GM12873 (cell line): ENCODE data around the gene PPFIA3.

Source experiments
- TF ChIP-seq, protein P1 (sequence below): IDR thresholded peaks from 2 replicates; pipeline ENCODE4 v1.5.1; 2012; ENCODE audit warnings: low read depth, mild to moderate bottlenecking, moderate library complexity, low read length, control low read depth; ENCODE audit not compliant: insufficient read depth; ENCODE audit errors: missing control alignments

Gene PPFIA3

DNA sequence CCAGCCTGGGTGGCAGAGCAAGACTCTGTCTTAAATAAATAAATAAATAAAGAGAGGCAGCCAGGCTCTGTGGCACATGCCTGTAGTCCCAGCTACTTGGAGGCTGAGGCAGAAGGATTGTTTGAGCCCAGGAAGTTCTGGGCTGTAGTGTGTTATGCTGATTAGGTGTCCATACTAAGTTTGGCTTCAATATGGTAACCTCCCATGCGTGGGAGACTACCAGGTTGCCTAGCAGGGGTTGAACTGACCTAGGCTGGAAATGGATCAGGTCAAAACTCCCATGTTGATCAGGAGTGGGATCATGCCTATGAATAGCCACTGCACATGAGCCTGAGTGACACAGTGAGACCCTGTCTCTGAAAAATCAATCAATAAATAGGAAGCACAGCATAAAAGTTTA, 38.1 kb upstream of the PPFIA3 start:
- TF ChIP-seq, protein P1, sequence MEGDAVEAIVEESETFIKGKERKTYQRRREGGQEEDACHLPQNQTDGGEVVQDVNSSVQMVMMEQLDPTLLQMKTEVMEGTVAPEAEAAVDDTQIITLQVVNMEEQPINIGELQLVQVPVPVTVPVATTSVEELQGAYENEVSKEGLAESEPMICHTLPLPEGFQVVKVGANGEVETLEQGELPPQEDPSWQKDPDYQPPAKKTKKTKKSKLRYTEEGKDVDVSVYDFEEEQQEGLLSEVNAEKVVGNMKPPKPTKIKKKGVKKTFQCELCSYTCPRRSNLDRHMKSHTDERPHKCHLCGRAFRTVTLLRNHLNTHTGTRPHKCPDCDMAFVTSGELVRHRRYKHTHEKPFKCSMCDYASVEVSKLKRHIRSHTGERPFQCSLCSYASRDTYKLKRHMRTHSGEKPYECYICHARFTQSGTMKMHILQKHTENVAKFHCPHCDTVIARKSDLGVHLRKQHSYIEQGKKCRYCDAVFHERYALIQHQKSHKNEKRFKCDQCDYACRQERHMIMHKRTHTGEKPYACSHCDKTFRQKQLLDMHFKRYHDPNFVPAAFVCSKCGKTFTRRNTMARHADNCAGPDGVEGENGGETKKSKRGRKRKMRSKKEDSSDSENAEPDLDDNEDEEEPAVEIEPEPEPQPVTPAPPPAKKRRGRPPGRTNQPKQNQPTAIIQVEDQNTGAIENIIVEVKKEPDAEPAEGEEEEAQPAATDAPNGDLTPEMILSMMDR, result no peak

DNA sequence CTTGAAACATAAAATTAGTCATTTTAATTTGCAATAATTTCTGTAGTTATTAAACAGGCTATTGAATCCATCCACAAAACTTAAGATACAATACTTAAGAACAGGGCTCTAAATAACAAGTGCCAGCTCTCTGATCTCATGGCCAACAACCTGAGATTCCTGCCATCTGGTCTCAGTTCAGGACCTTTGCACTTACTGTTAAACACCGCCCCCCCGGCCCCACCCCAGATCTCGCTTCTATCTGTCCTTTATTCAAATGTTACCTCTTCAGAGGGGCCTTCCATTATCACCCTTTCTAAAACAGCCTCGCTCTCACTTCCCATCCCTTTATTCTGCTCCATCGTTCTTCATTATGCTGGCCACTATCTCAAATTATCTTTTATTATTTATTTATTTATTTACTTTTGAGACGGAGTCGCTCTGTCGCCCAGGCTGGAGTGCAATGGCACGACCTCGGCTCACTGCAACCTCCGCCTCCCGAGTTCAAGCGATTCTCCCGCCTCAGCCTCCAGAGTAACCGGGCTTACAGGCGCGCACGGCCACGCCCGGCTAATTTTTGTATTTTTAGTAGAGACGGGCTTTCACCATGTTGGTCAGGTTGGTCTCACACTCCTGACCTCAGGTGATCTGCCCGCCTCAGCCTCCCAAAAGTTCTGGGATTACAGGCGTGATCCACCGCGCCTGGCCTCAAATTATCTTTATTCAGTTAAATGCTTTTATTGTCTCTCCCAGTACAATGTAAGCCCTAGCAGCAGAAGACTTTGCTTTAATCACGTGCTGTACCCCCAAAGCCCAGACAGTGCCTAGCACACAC, 34.9 kb upstream of the PPFIA3 start:
- TF ChIP-seq, protein P1, result no peak

DNA sequence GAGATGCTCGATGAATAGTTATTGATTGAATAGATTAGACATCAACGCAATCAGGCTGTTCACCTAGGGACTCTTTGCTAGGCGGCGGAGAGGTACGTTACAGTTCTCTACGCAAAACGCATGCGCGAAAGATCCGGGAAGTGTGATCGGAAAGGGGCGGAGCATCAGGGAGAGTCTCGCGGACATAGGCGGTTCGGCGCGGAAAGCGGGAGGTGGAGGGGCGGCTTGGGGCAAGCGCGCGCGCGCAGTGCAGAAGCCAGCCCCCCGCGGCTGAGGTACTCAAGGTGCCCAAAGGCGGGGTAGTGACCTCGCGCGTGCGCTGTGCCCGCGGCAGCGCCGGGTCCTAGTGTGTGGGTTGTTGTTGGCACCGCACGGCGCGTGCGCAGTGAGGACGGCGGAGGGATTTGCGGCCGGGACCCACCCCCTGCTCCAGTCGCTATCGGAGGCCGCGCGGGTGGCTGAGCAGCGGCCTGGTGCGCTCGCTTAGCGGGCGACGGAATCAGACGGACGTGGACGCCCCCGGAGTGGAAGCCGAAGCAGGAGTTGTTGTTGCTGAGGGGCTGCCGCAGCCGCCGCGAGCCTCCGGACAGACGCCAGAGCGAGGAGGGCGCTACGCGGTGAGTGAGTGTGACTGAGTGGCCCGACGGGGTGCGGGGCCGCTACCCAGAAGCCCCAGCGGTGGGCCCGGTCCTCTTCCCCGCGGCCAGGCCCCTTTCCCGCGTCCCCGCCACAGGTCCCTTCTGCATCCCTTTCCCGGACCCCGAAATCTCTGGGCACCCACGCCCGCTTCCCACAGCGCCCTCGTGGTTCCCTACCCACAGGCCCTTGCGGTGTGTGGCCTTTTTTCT, 34.1 kb upstream of the PPFIA3 start, which contains the start of gene SNRNP70:
TSS of gene SNRNP70 (plus strand) at position 432 of the 848 bp plus-strand sequence. CDS start 964 bp downstream, outside the sequence.
- TF ChIP-seq, protein P1, result no peak

DNA sequence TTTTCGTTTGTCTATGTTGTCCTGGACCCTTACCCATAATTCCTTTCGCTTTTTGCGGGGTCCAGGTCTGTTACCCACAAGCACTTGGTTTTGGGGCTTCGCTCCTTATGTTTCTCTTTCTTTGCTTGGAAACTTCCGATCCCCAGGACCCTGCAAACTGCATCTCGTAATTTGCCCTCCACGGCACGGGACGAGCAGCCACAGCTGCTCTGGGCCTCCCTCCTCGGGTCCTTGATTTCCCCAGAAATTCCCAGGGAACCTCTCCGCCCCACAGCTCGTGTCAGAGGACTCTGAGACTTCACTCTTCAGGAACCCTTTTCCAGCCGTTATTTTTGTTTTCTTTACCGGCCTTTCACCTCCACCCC, 33.5 kb upstream of the PPFIA3 start:
- TF ChIP-seq, protein P1, result no peak

DNA sequence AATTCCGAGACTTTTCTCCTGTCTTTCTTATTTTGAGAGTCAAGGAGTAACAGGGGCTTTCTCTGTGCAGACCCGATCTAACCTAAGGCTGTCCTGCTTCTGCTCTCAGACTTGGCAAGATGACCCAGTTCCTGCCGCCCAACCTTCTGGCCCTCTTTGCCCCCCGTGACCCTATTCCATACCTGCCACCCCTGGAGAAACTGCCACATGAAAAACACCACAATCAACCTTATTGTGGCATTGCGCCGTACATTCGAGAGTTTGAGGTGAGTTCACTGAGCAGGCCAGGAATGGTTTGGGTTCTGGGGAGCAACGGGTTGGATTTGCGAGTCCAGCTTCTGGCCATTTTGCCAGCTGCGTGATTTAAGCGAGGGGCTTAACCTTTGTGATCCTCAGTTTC, 33.0 kb upstream of the PPFIA3 start:
- TF ChIP-seq, protein P1, result no peak

DNA sequence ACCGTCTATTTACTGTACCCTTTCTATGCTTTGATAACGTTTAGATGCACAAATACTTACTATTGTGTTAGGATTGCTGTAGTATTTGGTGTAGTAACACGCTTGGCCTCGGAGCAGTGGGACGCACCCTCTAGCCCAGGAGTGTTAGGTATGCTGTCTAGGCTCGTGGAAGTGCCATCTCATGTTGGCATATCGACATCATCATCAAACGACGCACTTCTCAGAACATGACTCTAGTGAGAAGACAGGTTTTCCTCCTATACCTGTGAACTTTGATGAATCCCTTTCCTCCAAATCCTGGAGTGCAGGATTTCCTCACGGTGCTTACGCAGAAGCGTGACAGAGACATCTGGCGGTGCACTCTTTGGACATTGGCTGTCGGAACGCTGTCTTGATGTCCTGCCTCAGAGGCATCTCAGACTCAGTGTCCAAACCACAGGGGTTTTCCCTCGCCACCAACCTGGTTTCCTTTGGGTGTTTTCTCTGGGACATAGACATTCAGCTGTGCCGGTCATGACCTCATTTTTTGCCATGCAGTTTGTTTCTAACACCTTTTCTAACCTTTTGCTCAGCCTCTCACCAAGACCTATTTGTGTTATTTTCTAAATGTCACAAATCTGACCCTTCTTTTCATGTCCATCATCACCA, 27.8 kb upstream of the PPFIA3 start:
- TF ChIP-seq, protein P1, result no peak

DNA sequence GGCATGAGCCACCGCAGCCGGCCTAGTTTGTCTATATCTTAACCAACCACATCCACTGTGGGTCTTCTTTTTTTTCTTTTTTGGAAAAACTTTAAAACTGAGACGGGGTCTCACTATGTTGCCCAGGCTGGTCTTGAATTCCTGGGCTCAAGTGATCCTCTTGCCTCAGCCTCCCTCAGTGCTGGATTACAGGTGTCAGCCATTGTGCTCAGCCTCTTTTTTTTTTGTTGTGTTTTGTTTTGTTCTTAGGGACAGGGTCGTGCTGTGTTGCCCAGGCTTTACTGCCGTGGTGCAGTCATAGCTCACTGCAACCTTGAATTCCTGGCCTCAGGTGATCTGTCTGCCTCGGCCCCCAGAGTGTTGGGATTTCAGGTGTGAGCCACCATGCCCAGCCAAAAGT, 26.7 kb upstream of the PPFIA3 start:
- TF ChIP-seq, protein P1, result no peak
